Embryonic facial prominence (tissue), 1 donor: ENCODE measurements around the gene TNFRSF11A.

Experiments used
- DNase-seq: peaks from one replicate; pipeline ENCODE4 v3.0.0-alpha.2; 2016; ENCODE audit errors: extremely low spot score

TNFRSF11A gene

GRCh38 chr18:62413206-62413605 lies 88.1 kb downstream of the TNFRSF11A start:
- DNase-seq, result no peak

GRCh38 chr18:62418258-62418657 lies 93.1 kb downstream of the TNFRSF11A start:
- no peak for DNase-seq

GRCh38 chr18:62420151-62420512 lies 95.0 kb downstream of the TNFRSF11A start:
- no peak for DNase-seq

GRCh38 chr18:62420513-62421209 lies 95.6 kb downstream of the TNFRSF11A start:
- no peak for DNase-seq

GRCh38 chr18:62425465-62426190 lies 100.5 kb downstream of the TNFRSF11A start:
- peak; percentile 78 for DNase-seq

- no peak for DNase-seq
These were observed 101.0 kb downstream of the TNFRSF11A start for GRCh38 chr18:62426191-62426488.

- DNase-seq, result no peak
These were observed 107.1 kb downstream of the TNFRSF11A start for GRCh38 chr18:62432176-62432575.

GRCh38 chr18:62434798-62435197 lies 109.7 kb downstream of the TNFRSF11A start:
- no peak for DNase-seq

GRCh38 chr18:62435435-62436031 lies 110.4 kb downstream of the TNFRSF11A start:
- no peak for DNase-seq

GRCh38 chr18:62436636-62437234 lies 111.6 kb downstream of the TNFRSF11A start:
- DNase-seq, result no peak

- DNase-seq, result no peak
These were observed 112.3 kb downstream of the TNFRSF11A start for GRCh38 chr18:62437235-62438017.

- DNase-seq, result no peak
These were observed 112.9 kb downstream of the TNFRSF11A start for GRCh38 chr18:62438018-62438329.

- DNase-seq, result no peak
These were observed 113.3 kb downstream of the TNFRSF11A start for GRCh38 chr18:62438402-62438801.

GRCh38 chr18:62438866-62439265 lies 113.8 kb downstream of the TNFRSF11A start:
- DNase-seq, result no peak
